Left colon (tissue), 2 donors: ENCODE measurements around the gene IL1F10. TPM values are rescaled to one million over a fixed set of nuclear protein-coding genes. Genes with fewer than 3 reads are reported as not detected.

Experiments
- ATAC-seq: fragments of 200-7000 bp; cut with Tn5 transposase; one replicate; pipeline ENCODE4 v1.9.1; 2020; ENCODE audit warnings: mild to moderate bottlenecking, moderate library complexity
- DNase-seq, 2 donors: peaks; one replicate each; pipeline ENCODE4 v3.0.0-alpha.2; 2020
- intact Hi-C, 2 donors: fragments of 100-400 bp; cut with DNase I in 1 of 2; cut with micrococcal nuclease in 1 of 2; formaldehyde crosslinking; loops; one replicate each; pipeline versions ENCODE4 v1.11.2 to v1.14.0; 2022; cut with DNase I, micrococcal nuclease
- total RNA-seq, 2 donors: library from RNA; stranded (reverse); fragmentation: NEBNext Ultra II Directional; extraction: Animal tissue kit (Norgen Biotek cat#: 25700); gene quantifications; one replicate each; pipeline ENCODE4 v1.2.1, GENCODE V29; 2021
- donor health status: DM: no; HTN: no; CAD: no.
- donor health status: DM: yes; HTN: yes; CAD: no.

IL1F10 gene
- total RNA-seq, 2 donors from 2014 or later: not detected

GRCh38 chr2:113098532-113098931 is 30.8 kb downstream of the IL1F10 start:
- DNase-seq (no peak), ATAC-seq (no peak)
- intact Hi-C loops: no loop called here

- intact Hi-C loops: no loop called here
- ATAC-seq (no peak), DNase-seq (no peak)
These were observed 34.4 kb downstream of the IL1F10 start for GRCh38 chr2:113102133-113102532.

GRCh38 chr2:113103277-113103676 is 35.5 kb downstream of the IL1F10 start:
- no peak for ATAC-seq
- no peak for DNase-seq
- intact Hi-C loops: no loop called here

GRCh38 chr2:113104054-113104611 is 36.4 kb downstream of the IL1F10 start:
- DNase-seq (no peak), ATAC-seq (no peak)
- intact Hi-C loops: no loop called here

GRCh38 chr2:113105047-113105785 is 37.4 kb downstream of the IL1F10 start:
- no peak for ATAC-seq
- intact Hi-C loops: no loop called here

GRCh38 chr2:113111121-113111520 is 43.4 kb downstream of the IL1F10 start:
- DNase-seq (no peak), ATAC-seq (no peak)
- intact Hi-C loops: no loop called here

More at GRCh38 chr2:113105047-113105785, 37.4 kb downstream of the IL1F10 start:
- no peak for DNase-seq

GRCh38 chr2:113111823-113112287 is 44.1 kb downstream of the IL1F10 start:
- intact Hi-C loops: no loop called here
- ATAC-seq (no peak), DNase-seq (no peak)

GRCh38 chr2:113112441-113112840 is 44.7 kb downstream of the IL1F10 start:
- DNase-seq: no peak
- intact Hi-C loops: no loop called here
- ATAC-seq: no peak

- no peak for ATAC-seq
- DNase-seq: no peak
- intact Hi-C loops: no loop called here
These were observed 45.1 kb downstream of the IL1F10 start for GRCh38 chr2:113112871-113113270.

GRCh38 chr2:113113807-113114206 is 46.0 kb downstream of the IL1F10 start:
- DNase-seq (no peak), ATAC-seq (no peak)
- intact Hi-C loops: no loop called here

- intact Hi-C loops: no loop called here
- ATAC-seq: no peak
- no peak for DNase-seq
These were observed 46.6 kb downstream of the IL1F10 start for GRCh38 chr2:113114224-113114945.

GRCh38 chr2:113114996-113115395 is 47.2 kb downstream of the IL1F10 start:
- DNase-seq (no peak), ATAC-seq (no peak)
- intact Hi-C loops: no loop called here

GRCh38 chr2:113116100-113116958 is 48.6 kb downstream of the IL1F10 start:
- ATAC-seq (no peak), DNase-seq (no peak)
- intact Hi-C loops: no loop called here

- peak; percentile 57 to 82 for DNase-seq
- peak; percentile 97 for ATAC-seq
These were observed 49.9 kb downstream of the IL1F10 start for GRCh38 chr2:113117541-113118262.

GRCh38 chr2:113118263-113118657 is 50.5 kb downstream of the IL1F10 start:
- intact Hi-C loops: no loop called here
- ATAC-seq (peak; percentile 79), DNase-seq (no peak)

More at GRCh38 chr2:113117541-113118262, 49.9 kb downstream of the IL1F10 start:
- intact Hi-C loops: no loop called here

- intact Hi-C loops: no loop called here
- no peak for DNase-seq
- no peak for ATAC-seq
These were observed 51.3 kb downstream of the IL1F10 start for GRCh38 chr2:113119111-113119510.

- ATAC-seq (no peak), DNase-seq (no peak)
- intact Hi-C loops: no loop called here
These were observed 53.1 kb downstream of the IL1F10 start for GRCh38 chr2:113120861-113121260.

GRCh38 chr2:113122364-113122763 is 54.6 kb downstream of the IL1F10 start:
- intact Hi-C loops: no loop called here
- DNase-seq (no peak), ATAC-seq (no peak)
